GM12874 (cell line): ENCODE data around the gene ACD.

ENCODE experiments used
- TF ChIP-seq, protein P1 (sequence below): IDR thresholded peaks from 2 replicates; pipeline ENCODE4 v1.5.1; 2011; ENCODE audit warnings: low read depth, mild to moderate bottlenecking, control low read depth, low read length, moderate library complexity; ENCODE audit not compliant: insufficient read depth

ACD gene

DNA sequence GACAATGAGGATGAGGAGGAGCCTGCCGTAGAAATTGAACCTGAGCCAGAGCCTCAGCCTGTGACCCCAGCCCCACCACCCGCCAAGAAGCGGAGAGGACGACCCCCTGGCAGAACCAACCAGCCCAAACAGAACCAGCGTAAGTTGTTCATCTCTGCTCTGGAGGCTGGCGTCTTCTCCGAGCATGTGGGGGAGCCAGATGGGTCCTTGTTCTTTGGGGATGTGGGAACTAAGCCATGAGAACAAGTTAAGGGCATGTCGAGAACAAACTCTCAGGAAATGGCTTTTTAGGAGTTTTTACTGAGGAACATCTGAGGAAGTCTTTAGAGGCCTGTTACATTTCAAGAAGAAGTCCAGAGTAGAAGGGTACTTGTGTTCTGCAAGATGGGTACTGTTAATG lies 23.3 kb downstream of the ACD start:
- TF ChIP-seq, protein P1, sequence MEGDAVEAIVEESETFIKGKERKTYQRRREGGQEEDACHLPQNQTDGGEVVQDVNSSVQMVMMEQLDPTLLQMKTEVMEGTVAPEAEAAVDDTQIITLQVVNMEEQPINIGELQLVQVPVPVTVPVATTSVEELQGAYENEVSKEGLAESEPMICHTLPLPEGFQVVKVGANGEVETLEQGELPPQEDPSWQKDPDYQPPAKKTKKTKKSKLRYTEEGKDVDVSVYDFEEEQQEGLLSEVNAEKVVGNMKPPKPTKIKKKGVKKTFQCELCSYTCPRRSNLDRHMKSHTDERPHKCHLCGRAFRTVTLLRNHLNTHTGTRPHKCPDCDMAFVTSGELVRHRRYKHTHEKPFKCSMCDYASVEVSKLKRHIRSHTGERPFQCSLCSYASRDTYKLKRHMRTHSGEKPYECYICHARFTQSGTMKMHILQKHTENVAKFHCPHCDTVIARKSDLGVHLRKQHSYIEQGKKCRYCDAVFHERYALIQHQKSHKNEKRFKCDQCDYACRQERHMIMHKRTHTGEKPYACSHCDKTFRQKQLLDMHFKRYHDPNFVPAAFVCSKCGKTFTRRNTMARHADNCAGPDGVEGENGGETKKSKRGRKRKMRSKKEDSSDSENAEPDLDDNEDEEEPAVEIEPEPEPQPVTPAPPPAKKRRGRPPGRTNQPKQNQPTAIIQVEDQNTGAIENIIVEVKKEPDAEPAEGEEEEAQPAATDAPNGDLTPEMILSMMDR = no peak

DNA sequence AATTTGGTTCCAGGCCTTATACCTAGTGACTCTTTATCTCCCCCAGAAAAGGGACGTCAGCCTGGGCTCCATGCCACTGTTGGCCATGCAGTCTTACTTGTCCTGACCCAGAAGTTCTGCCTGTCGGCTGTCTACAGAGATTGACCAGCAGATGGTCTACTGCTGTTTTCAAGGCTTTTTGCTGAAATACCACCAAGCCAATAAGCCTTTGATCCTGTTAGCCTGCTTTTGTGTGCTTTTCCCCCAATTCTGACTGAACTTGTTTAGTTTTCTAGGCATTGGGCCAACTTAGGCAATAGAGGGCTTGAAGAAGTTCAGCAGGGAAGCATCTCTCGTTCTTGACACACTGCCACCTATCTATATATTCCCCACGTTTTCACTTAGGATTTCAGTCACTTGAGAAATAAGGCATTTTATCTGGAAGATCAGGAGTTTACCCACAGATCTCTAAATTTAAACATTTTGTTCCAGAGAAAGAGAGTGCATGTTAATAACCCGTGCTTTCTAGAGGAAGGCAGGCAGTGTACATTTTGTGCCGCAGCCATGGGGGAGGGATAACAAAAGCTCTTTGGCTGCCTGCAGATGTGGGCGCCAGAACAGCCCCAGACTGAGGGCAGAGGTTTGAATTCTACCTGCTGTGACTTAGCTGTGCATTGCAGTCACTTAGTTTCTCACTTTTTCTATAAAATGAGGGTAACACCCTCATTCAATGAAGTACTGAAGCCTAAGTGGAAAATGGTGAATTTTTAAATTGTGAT lies 27.5 kb downstream of the ACD start:
- TF ChIP-seq, protein P1 = no peak

DNA sequence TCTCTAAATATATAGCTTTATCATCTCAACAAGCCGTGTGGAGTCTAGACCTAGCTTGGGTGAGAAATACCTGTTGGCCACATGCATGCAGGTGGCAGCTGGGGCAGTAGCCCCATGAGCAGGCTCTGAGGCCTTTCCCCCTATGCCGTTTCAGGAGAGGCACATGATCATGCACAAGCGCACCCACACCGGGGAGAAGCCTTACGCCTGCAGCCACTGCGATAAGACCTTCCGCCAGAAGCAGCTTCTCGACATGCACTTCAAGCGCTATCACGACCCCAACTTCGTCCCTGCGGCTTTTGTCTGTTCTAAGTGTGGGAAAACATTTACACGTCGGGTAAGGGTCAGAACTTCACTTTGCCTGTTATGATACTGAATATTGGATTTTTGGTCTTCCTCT lies 31.8 kb downstream of the ACD start:
- TF ChIP-seq, protein P1 = no peak

DNA sequence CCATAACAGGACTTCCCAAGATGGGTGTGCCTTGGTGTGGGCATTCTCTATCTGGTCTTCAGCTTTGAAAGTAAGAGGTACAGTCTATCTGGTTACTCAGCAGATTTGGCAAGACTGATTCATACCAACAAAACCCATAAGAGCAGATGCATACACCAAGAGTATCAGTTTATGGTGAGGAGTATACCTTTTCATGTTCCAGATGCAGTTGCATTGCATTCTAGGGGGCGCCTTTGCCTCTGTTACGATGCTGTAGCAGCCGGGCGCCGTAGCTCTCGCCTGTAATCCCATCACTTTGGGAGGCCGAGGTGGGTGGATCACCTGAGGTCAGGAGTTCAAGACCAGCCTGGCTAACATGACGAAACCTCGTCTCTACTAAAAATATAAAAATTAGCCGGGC lies 46.3 kb downstream of the ACD start:
- TF ChIP-seq, protein P1 = peak; percentile 18; the same call in 1 of the 2 replicates

DNA sequence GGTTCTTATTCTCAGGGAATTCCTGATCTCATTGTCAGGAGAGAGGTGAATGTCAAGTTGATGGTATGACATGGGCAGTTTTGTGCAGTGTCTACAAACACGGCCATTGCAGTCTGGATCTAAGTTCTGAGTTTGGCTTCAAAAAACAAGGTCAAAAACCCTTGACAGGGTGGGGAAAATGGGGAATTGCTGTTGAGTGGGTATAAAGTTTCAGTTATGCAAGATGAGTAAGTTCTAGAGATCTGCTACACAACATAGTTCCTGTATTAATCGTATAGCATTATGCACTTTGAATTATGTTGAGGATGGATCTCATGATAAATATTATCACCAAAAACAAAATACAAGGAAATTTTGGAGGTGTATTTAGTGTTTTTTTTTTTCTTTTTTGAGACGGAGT lies 51.7 kb downstream of the ACD start:
- TF ChIP-seq, protein P1 = no peak
